Endometrium (tissue), 2 donors: Measurements from ENCODE around the gene CCDC30.
"Not testable (repeated sequence)": the region's sequence is repeated elsewhere in the genome, so short reads cannot be mapped to it uniquely, and the experiment has no call there.

ENCODE experiments used
- FAIRE-seq: peaks from 2 replicates; lab custom pipeline; 2012; peaks lifted over from hg19 to GRCh38; lab: Jason Lieb, UNC
- donor health status: control.
- donor health status: control.

Gene CCDC30

DNA sequence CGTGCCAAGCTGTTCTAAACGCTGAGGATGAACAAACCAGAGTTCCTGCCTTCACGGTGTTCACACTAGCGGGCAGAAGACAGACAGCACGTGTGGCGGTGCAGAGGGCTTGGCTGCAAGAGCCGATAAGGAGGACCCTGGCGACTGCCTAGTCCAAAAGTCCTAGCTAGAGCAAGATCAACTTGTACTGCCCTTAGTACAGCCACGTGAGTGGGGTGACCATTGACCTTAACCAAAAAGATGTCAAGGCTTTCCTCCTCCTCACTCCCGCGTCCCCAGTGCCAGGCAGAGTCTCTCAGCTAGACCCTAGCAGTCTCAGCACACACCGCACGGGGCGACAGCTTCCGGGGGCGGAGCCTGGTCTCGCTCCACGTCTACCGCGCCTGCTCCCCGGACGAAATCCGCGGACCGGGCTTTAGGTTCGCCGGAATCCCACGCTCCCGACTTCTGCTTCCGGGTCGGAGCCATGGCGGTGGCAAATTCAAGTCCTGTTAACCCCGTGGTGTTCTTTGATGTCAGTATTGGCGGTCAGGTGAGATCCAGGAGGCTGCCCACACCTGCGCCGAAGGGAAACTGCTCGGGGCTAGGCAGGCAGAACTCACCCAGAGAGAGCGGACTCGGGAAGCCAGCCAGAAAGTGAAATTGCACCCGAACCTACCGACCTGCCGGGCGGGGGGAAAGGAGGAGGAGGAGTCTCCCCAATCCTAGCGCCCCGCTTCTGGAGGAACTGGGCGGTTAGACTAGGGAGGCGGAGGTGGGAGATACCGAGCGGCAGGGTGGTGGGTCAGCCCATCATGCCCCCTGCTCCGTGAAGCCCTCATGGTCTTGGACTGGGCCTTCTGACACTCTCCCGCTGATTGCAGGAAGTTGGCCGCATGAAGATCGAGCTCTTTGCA is 195.1 kb downstream of the CCDC30 start, which contains the start of gene PPIH:
Gene PPIH (plus strand): TSS at position 443 of the 896 bp plus-strand sequence. CDS start 24 bp downstream, at position 467.
- FAIRE-seq: peak; percentile 87

- no peak for FAIRE-seq
Observed at GRCh38 chr1:42658877-42659337, 195.8 kb downstream of the CCDC30 start.

DNA sequence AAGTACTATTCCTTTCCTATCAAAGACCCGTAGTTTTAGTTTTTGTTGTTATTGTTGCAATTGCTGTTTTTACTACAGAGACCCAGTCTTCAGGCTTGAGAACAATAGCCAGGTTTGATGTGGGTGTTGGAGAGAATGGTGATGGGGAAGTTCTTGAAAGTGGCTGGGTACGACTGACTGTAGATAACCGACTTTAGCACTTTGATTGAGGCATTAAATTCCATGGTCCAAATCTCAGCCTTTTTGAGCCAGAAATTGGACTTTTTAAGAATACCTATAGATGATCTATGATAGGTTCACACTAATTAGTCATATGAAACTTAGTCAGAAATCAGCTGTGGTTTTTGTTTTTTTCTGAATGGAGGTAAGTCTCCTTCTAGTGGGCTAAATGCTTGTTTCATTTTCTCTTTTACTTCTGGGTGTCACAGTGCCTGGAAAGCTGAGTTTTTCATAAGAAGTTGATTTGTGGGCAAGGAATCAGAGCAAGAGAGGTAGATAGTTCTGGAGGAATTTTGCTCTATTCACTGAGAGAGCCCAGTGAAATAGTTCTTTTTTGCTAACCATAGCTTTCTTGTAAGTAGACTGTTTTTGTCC is 197.9 kb downstream of the CCDC30 start:
- FAIRE-seq: no peak

- FAIRE-seq: no peak
Observed at GRCh38 chr1:42669936-42670335, 206.8 kb downstream of the CCDC30 start.

DNA sequence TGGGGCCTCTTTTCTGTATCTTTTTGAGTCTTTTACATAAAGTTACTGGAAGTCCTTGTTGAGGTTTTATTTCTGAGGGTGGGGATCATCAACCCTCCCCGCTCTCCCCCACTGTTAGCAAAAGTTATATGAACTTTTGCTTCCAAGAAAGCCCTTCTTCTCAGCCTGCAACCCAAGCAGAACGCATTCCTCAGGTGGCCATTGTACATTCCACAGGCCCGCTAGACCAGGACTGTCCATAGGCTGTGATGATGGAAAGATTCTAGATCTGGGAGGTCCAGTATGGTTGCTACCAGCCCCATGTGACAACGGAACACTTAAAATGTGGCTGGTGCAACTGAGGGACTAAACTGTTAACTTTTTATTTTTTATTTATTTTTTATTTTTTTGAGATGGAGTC is 207.3 kb downstream of the CCDC30 start:
- FAIRE-seq: no peak

DNA sequence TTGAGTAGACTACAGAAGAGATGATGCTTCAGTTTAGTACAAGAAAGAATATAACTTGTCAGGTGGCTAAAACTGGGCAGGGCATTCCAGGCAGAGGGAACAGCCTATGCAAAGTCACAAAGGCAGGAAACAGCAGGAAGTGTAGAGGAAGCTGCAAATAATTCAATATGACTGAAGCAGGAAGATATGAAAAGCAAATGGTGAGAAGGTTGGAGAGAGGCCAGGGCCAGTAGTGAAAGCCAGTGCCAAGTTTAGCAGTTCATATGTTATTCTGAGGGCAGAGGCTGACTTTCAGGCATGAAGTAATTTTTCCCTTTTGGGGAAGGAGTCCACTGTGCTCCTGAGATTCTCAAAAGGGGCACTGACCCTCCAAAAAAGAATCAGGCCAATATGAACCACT is 211.1 kb downstream of the CCDC30 start:
- FAIRE-seq: no peak

DNA sequence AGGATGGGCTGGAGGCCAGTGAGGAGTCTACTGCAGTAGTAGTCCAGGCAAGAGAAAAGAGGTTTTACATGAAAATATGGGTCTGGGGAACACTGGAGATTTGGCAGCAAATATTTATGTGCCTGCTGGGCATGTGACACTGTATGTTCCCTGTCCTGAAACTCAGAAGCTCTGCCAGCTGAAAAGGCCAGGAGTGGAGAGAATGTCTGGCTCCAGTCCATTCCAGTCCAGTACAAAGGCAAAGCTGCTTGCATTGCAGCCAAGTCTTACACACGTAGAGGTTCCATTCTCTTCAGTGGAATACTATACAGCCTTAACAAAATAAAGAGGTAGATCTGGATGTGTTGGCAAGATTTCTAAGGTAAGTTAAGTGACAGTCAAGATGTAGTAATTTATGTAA is 211.6 kb downstream of the CCDC30 start:
- no peak for FAIRE-seq

DNA sequence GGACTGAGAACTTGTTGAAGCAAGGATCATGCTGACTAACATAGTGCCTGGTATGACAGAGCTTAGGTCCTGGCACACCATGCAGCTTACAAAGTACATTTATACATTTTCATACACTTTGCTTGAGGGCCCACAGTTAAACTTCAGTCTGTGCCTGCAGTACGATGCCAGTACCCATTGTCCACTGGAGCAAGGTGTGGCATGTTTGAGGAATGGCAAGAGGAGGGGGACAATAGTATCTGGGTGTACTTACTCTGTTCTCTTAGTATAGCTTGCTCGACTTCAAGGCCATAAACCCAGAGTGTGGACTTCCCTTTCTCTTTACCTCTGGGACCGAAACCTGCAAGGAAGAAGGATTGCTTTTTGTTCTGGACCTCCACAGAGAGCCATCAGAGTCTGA is 212.4 kb downstream of the CCDC30 start:
- no peak for FAIRE-seq

DNA sequence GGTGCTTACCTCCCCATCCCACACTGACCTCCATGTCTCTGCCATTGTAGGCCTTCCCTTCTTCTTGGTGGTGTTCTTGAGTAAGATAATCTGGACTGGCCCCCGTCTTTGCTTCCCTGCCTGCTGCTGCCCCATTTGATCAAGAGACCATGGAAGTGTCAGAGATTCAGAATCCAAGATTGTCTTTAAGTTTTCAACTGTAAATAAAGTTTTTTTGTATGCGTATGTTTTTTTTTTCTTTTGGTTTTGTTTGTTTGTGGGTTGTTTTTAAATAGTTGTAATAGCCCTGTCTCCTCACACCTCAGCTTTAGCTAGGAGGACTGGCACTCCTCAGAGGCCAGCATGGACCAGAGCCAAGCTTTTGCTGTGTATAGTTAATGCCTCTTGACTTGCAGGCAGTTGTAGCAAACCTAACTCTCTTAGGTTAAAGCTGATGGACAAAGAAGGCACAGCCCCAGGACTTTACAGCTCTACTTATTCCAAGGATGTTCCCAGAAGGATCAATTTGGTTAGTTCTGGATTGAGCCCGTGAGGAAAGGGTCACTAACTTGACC is 213.5 kb downstream of the CCDC30 start:
- no peak for FAIRE-seq

DNA sequence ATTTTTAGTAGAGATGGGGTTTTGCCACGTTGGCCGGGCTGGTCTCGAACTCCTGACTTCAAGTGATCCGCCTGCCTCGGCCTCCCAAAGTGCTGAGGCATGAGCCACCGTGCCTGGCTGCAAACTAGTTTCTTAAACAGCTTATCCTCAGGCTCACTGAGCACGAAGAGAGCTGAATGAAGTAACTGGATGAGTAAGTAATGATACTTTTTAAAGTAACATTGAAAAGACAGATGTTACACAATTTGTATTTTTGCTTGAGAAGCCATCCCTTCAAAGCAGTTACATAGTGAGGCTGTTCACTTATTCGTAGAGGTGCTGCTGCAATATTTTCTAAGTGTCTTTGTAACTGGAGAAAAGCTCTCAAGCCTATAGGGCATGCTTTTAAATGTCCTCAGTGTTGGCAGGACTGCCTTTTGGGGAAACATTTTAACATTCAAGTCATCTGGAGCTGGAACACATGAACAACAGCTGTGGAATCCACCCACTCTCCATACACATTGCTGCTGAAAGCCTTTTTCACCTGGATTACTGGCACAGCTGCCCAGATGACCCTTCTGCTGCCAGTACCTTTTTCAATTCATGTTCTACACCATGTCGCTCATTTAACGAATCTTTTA is 216.4 kb downstream of the CCDC30 start:
- FAIRE-seq: no peak

DNA sequence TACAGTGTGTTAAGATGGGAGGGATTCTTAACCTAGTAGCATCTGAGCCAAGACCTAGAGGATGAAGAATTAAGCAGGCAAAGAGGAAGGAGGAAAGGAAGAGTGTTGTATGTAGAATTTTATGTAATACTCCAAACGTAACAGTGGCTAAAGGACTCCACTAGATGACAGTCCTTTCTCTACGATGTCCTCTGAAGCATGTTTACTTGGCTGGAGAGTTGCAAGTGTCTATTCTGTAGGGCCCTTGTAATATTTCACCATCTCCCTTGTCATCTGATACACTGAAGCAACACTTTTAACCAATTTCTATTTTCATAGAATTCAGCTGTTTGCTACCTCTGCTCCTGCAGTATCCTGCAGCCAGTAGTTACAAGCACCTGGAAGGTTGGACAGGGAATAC is 217.0 kb downstream of the CCDC30 start:
- FAIRE-seq: no peak

GRCh38 chr1:42680921-42681683 is 218.0 kb downstream of the CCDC30 start:
- no peak for FAIRE-seq

GRCh38 chr1:42681741-42682483 is 218.8 kb downstream of the CCDC30 start, which contains the start of gene YBX1:
TSS of gene YBX1 (plus strand) at chr1:42682418. CDS start at chr1:42682566, 148 bp downstream.
- peak; percentile 91 for FAIRE-seq

GRCh38 chr1:42682484-42682738 is 219.3 kb downstream of the CCDC30 start:
- not testable (repeated sequence) for FAIRE-seq

DNA sequence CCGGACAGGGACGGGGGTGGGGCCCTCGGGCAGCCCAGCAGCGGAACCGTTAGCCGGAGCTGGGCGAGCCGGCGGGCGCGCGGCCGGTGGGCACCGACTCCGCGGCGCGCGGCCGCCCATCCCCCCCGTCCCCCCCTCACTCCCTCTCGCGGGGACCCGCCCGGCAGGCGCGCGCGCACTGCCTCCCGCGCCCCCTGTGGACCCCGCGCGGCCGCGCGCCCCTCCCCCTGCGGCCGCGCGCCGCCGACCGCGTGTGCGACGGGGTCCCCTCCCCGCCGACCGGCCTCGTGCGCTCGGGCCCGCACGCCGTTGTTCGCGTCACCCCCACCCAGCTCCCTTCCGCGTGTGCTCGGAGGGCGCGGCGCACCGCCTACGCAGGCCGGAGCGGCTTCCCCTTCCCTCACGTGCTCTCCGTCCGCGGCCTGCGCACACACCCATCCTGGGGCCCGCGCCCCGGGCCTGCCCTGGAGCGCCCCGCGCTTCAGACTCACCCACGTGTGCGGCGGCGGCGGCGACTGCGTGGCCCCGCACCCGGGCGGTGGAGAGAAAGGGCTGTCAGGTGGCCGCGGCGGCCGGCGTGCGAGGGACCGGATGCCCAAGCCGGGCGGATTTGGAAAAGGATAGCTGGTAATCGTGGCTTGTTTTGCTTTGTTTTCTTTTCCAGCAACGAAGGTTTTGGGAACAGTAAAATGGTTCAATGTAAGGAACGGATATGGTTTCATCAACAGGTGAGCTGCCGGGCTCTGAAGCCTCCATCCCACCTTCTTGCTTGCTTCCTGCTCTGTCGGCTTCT is 219.8 kb downstream of the CCDC30 start:
- FAIRE-seq: no peak

DNA sequence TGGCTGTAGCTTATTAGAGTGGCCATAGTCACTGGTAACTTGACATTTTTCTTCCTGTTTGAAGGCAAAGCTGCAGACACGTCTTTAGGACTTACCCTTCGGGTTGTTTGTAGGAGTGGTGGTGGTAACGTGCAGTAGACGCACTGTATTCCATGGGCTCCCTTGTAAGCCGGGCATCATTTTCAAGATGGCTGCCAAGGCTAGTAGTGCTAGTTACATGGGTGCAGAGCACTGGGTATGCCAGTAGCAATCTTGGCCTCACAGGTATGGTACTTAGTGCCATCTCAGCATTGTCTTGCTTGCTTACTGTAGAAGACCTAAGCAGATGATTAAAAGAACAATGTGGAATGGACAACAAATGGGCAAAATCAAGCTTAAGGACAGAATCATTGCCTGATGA is 221.1 kb downstream of the CCDC30 start:
- no peak for FAIRE-seq

DNA sequence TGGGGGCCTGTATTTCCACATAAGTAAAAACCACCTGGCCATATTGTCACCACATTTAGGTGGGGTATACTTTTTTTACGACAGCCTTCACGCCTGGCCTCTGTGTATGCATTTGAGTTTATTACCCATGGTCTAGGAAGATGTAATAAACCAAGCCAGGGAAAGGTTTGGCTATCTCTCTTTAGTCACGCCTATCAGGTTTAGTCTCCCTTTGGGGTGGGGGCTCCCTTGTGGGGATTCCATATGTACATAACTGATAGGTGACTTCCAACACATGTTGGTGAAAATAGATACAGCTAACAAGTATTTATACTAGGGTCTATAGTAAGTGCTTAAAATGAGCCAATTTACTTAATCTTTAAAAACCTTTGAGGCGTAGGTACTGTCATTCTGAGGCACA is 223.3 kb downstream of the CCDC30 start:
- FAIRE-seq: no peak

DNA sequence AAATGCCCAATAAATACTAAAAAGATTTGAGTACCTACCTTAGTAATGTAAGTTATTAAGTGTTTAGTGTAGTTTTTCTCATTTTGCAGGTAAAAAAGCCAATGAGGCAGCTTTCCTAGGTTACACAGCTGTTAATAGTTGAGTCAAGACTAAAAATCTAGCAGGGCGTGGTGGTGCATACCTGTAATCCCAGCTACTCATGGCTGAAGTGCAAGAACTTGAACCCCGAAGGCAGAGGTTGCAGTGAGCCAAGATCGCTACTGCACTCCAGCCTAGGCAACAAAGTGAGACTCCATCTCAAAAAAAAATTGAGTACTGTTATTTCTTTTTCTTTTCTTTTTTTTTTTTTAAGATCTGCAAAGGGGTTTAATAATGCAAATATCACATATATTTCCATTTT is 226.8 kb downstream of the CCDC30 start:
- no peak for FAIRE-seq

GRCh38 chr1:42690477-42691156 is 227.5 kb downstream of the CCDC30 start:
- FAIRE-seq: no peak

DNA sequence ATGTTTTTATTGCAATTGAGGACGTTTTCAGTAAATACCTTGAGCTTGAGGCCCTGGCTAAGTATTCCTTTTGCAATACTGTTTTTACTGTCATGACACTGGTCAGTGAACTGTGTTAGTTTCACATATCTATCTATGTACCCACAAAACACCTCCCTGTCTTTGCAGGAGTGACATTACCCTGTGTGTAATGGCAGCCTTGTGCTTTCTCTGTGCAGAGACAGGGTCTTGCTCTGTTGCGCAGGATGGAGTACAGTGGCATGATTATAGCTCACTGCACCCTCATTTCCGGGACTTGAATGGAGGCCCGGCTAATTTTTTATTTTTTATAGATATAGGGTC is 228.0 kb downstream of the CCDC30 start:
- no peak for FAIRE-seq
